Chondrocyte (in vitro differentiated cells): ENCODE measurements around the gene NEGR1. TPM values are rescaled to one million over a fixed set of nuclear protein-coding genes. Genes with fewer than 3 reads are reported as not detected.

Experiments
- DNase-seq: peaks from one replicate; pipeline ENCODE4 v3.0.0; 2021; ENCODE audit warnings: mixed read lengths, low spot score
- H3K27ac Mint-ChIP-seq: one replicate; pipeline ENCODE4 v1.8.0; 2021; ENCODE audit warnings: mild to moderate bottlenecking, moderate library complexity, mixed read lengths; ENCODE audit not compliant: unreplicated experiment
- H3K27me3 Mint-ChIP-seq: 2 replicates; pipeline ENCODE4 v1.8.0; 2021; ENCODE audit warnings: low read depth, mixed read lengths
- H3K36me3 Mint-ChIP-seq: 2 replicates; pipeline ENCODE4 v1.8.0; 2021; ENCODE audit warnings: low read depth, mixed read lengths
- H3K4me1 Mint-ChIP-seq: 2 replicates; pipeline ENCODE4 v1.8.0; 2021; ENCODE audit warnings: low read depth, mild to moderate bottlenecking, mixed read lengths
- H3K4me3 Mint-ChIP-seq: one replicate; pipeline ENCODE4 v1.8.0; 2021; ENCODE audit warnings: mild to moderate bottlenecking, moderate library complexity, mixed read lengths; ENCODE audit not compliant: unreplicated experiment
- H3K9me3 Mint-ChIP-seq: 2 replicates; pipeline ENCODE4 v1.8.0; 2021; ENCODE audit warnings: low read depth, mixed read lengths
- CTCF ChIP-seq: fragments of 200-600 bp; sonication (generic); IDR thresholded peaks from 2 replicates; pipeline ENCODE4 v1.5.0; 2021; ENCODE audit warnings: antibody characterized with exemption, mild to moderate bottlenecking, moderate library complexity
- total RNA-seq: library from RNA; stranded (reverse); gene quantifications from 3 replicates; pipeline ENCODE4 v1.2.1, GENCODE V29; 2021

NEGR1 gene
- total RNA-seq, 1 donor from 2014 or later: 7.7 TPM

DNA sequence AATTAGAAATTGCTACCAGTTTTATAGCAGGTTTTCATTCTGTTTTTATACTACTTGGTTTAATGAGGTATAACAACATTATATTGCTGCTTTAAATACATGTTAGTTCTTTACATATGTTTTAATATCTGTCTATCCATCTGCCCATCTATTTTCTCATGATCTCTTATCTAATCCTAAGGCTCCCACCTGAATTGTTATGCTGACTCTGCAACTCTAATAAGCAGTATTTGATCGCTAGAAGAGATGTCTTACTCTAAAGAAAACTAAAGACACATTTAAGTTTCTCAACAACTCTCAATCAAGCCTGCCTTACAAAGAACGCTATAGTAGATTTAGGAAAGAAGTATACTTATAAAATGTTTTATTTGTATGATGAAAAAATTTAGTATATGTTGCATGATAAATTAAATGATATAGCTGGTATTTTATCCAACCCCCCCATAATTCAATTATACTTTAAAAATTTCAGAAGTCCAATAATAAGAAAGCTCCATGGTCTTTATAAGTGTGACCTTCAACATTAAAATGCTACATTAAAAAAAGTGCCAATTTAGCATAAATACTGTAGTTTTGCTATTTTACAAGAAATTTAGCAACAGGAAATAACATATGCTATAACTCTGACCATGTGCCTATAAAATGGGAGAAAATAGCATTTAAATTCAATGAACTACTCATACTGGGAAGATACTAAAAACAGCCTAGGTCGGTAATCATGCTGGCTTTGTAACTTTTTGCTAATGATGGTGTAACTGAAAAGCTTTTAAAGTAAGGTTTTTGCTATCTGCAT, 180.3 kb downstream of the NEGR1 start:
- Mint-ChIP-seq H3K9me3 (no peaks in the 10 kb centered on the region), H3K4me1 (peaks cover 3% of the 10 kb centered on the region), H3K27ac (no peak overlapping the region), H3K27me3 (peaks cover 3% of the 10 kb centered on the region), H3K4me3 (no peak overlapping the region), H3K36me3 (no peaks in the 10 kb centered on the region)
- TF ChIP-seq CTCF: no peak
- DNase-seq: no peak

DNA sequence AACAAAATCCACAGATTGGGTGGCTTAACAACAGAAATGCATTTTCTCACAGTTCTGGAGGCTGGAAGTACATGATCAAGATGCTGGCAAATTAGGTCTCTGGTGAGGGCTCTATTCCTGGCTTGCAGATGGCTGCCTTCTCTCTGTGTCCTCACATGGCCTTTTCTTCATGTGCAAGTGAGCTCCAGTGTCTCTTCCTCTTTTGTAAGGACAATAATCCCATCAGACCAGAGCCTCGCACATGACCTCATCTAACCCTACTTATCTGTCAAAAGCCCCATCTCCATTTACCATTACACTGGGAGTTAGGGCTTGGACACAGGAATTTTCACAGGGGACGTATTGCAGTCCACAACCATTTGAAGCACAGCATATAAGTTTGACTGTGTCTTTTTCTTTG, 181.6 kb downstream of the NEGR1 start:
- Mint-ChIP-seq H3K9me3 (no peaks in the 10 kb centered on the region), H3K4me1 (peaks cover 3% of the 10 kb centered on the region), H3K4me3 (no peak overlapping the region), H3K27me3 (peaks cover 3% of the 10 kb centered on the region), H3K27ac (no peak overlapping the region), H3K36me3 (no peaks in the 10 kb centered on the region)
- TF ChIP-seq CTCF: no peak
- no peak for DNase-seq

- Mint-ChIP-seq H3K4me1 (no peaks in the 10 kb centered on the region), H3K36me3 (no peaks in the 10 kb centered on the region), H3K27me3 (peaks cover 3% of the 10 kb centered on the region), H3K9me3 (no peaks in the 10 kb centered on the region), H3K27ac (no peak overlapping the region), H3K4me3 (no peak overlapping the region)
- DNase-seq: no peak
- TF ChIP-seq CTCF: no peak
Observed at GRCh38 chr1:72097851-72098570, 184.3 kb downstream of the NEGR1 start.

DNA sequence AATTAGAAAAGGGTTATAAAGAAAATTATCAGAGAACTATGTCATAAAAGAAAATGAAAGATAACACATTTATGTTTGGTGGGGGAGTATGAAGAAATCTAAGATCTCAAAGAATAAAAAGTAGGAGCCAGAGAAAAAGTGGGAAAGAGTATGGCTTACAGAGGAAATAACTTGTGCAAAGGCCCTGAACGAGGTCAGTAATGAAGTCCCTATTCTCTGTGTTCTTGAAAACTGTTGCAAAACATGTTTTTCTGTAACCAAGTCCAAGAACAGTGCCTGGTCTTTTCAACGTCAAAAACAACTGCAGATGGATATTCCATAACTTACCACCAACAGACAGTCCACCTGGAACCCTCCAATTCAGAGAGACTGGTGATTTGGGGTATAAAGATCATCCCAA, 188.1 kb downstream of the NEGR1 start:
- no peaks in the 10 kb centered on the region for H3K9me3 Mint-ChIP-seq
- H3K27me3 Mint-ChIP-seq: no peaks in the 10 kb centered on the region
- no peak for DNase-seq
- H3K4me3 Mint-ChIP-seq: no peak overlapping the region
- H3K27ac Mint-ChIP-seq: no peak overlapping the region
- no peak for TF ChIP-seq CTCF
- H3K4me1 Mint-ChIP-seq: no peaks in the 10 kb centered on the region
- no peaks in the 10 kb centered on the region for H3K36me3 Mint-ChIP-seq

DNA sequence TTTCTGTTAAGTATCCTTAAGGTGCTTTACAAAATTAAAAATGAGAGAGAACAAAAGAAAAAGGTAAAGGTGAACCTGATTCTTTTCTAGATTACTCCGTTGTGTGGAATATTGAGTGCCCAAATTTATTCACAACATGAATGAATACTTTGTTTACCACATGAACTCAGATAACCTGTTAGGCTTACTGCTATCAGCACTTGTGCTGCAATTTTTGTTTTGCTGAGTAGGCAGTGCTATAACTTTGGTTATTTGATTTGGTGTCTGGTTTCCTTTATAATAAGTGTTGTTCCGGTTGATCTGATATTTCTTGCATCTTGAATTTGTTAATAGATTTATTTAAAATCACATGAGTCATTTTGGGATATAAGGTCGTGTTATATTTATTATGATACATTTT, 195.9 kb downstream of the NEGR1 start:
- TF ChIP-seq CTCF: no peak
- no peaks in the 10 kb centered on the region for H3K27me3 Mint-ChIP-seq
- no peak overlapping the region for H3K27ac Mint-ChIP-seq
- H3K9me3 Mint-ChIP-seq: no peaks in the 10 kb centered on the region
- H3K4me1 Mint-ChIP-seq: no peaks in the 10 kb centered on the region
- DNase-seq: no peak
- no peaks in the 10 kb centered on the region for H3K36me3 Mint-ChIP-seq
- no peak overlapping the region for H3K4me3 Mint-ChIP-seq
